ENCODE results near the gene CRYGD.

CRYGD gene

GRCh38 chr2:208134928-208135586 lies 10.7 kb upstream of the CRYGD start:
- no peak for DNase-seq (ENCODE audit: low spot score)
- no peak for TF ChIP-seq CTCF (conservative IDR thresholded peaks at IDR 0.05; ENCODE audit: low read depth)

DNA sequence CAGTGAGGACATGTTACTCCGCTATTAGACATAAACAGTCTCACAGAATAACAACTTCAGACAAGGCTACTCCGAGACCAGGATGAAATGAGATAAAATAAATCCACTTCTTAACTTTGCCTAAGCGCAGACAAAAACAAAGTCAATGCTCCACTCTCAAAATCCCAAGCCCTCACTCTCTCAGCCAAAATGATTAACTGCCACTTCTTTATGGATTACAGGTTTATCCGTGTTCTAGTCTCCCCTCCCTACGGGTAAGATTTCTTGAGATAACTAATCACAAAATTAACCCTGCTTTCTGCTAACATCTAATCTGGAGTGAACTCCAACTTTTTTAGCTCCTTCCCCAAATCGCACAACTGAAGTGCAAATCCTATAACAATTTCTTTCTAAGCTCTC lies 6.4 kb upstream of the CRYGD start:
- CTCF ChIA-PET = no interaction called here
- H3K27ac ChIP-seq = no peak overlapping the region
- DNase-seq (ENCODE audit: low spot score) = no peak
- TF ChIP-seq CTCF (conservative IDR thresholded peaks at IDR 0.05; ENCODE audit: low read depth) = no peak
- POLR2A ChIA-PET (ENCODE audit: low non-redundant PET) = no interaction called here

More at GRCh38 chr2:208134928-208135586, 10.7 kb upstream of the CRYGD start:
- POLR2A ChIA-PET (ENCODE audit: low non-redundant PET) = no interaction called here
- CTCF ChIA-PET = no interaction called here
- no peak overlapping the region for H3K27ac ChIP-seq

- POLR2A ChIA-PET (ENCODE audit: low non-redundant PET) = no interaction called here
- peak; percentile 55 for DNase-seq (ENCODE audit: low spot score)
- H3K27ac ChIP-seq = no peak within 1 kb of the TSS
- no peak for TF ChIP-seq CTCF (conservative IDR thresholded peaks at IDR 0.05; ENCODE audit: low read depth)
- CTCF ChIA-PET = interaction anchor here (0.6 kb wide), 1 partner anchor 58 kb away, joined by 3 read pairs; no protein-coding TSS in a partner anchor
Measured at GRCh38 chr2:208129744-208130711, 5.7 kb upstream of the CRYGD start, which contains the start of gene CRYGC. CRYGC (minus strand) TSS chr2:208129828; CDS start chr2:208129792, 36 bp downstream.

GRCh38 chr2:208128136-208128535 lies 3.8 kb upstream of the CRYGD start:
- no peak for DNase-seq (ENCODE audit: low spot score)
- TF ChIP-seq CTCF (conservative IDR thresholded peaks at IDR 0.05; ENCODE audit: low read depth) = no peak
- ChIA-PET CTCF (no interaction called here), POLR2A (ENCODE audit: low non-redundant PET) (no interaction called here)
- no peak overlapping the region for H3K27ac ChIP-seq

GRCh38 chr2:208127090-208127489 lies 2.8 kb upstream of the CRYGD start:
- DNase-seq (ENCODE audit: low spot score) = no peak
- POLR2A ChIA-PET (ENCODE audit: low non-redundant PET) = no interaction called here
- no peak overlapping the region for H3K27ac ChIP-seq
- no peak for TF ChIP-seq CTCF (conservative IDR thresholded peaks at IDR 0.05; ENCODE audit: low read depth)
- CTCF ChIA-PET = interaction anchor here (0.7 kb wide), 1 partner anchor 1467 kb away, joined by 3 read pairs; no protein-coding TSS in a partner anchor

- CTCF ChIA-PET = no interaction called here
- TF ChIP-seq CTCF (conservative IDR thresholded peaks at IDR 0.05; ENCODE audit: low read depth) = no peak
- no peak overlapping the region for H3K27ac ChIP-seq
- POLR2A ChIA-PET (ENCODE audit: low non-redundant PET) = no interaction called here
- no peak for DNase-seq (ENCODE audit: low spot score)
Measured at GRCh38 chr2:208125251-208125650, 927 bp upstream of the CRYGD start.
